ENCODE measurements around the gene RGS2. TPM values are rescaled to one million over a fixed set of nuclear protein-coding genes. Genes with fewer than 3 reads are reported as not detected.

Gene RGS2
- total RNA-seq, 1 experiment from 2014 or later = 4.7 TPM

DNA sequence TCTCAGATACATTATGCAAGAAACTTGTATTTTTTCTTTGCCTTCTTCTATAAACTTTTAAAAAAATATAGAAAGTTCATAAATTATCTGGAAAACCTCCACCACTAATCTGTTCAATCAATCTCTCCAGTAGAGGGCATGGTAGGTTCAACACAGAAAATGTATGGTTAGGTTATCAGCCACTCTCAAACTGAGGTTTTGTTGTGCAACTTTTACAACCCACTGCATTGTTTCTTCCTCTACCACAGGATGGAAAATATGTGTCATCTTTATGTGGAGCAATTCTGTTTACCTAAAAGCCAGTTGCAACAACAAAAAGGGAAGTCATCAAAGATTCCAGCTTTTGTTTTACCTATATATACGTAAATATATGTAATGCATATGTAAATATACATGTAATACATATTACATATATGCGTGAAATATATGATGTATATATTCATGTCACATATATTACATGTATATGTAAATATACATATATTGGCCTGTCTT lies 3.0 kb upstream of the RGS2 start:
- no peak overlapping the region for H3K4me3 ChIP-seq
- no peaks in the 10 kb centered on the region for H3K9me3 ChIP-seq (replicated peaks)
- H3K27ac ChIP-seq = no peak overlapping the region
- DNase-seq (ENCODE audit: low read depth in 1 of 2, low spot score in 2 of 2) = peak in 1 of 2 experiments; percentile 62
- no peaks in the 10 kb centered on the region for H3K27me3 ChIP-seq (replicated peaks)
- no peaks in the 10 kb centered on the region; the same call in 1 of the 2 replicates for H3K36me3 ChIP-seq
- H3K4me1 ChIP-seq (replicated peaks) = peaks cover 21% of the 10 kb centered on the region

DNA sequence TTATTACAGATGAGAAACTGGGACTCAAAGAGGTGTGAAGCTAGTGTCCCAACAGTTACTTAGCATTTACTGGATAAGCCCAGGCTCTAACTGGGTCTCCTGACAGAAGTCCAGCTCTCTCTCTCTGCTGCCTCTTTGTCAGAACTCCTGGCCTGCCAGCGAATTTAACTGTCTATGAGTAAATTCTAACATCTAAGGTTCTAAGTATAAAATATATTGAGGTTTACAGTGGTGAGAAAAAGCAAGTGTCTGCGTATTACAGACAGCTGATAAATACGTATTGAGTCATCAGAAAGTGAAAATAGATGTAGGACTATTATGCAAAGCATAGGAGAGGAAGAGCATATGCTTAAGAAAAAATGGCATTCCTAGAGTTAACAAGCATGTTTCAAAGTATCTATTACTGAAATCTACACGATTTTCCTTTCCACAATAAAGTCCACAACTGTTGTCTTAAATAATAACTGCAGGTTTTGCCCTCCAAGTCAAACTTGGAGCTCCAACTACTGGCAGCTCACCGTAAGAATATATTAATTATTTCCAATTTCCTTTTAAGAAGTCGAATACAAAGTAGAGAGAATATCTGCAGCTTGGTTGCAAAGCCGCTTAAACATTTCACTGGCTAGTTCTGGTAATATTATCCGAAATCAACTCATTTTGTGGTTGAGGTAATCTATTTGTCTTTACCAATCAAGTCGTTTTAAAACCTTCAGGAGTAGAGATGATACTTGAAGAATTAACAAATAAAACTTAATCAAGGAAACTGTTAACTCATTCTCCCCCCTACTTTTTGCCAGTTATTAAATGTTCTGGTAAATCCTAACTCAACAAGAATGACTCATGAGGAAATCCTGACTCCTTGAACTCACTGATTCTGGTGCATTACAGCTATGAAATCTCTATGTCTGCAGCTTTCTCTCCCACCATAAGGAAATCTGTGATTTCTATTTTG lies 1.4 kb upstream of the RGS2 start:
- no peak overlapping the region for H3K27ac ChIP-seq
- peak in 1 of 2 experiments; percentile 33 for DNase-seq (ENCODE audit: low read depth in 1 of 2, low spot score in 2 of 2)
- peaks cover 21% of the 10 kb centered on the region for H3K4me1 ChIP-seq (replicated peaks)
- H3K36me3 ChIP-seq = peaks cover 3% of the 10 kb centered on the region; the same call in 1 of the 2 replicates
- H3K27me3 ChIP-seq (replicated peaks) = no peaks in the 10 kb centered on the region
- peak overlapping the region; percentile 56; the same call in 1 of the 2 replicates for H3K4me3 ChIP-seq
- H3K9me3 ChIP-seq (replicated peaks) = no peaks in the 10 kb centered on the region

DNA sequence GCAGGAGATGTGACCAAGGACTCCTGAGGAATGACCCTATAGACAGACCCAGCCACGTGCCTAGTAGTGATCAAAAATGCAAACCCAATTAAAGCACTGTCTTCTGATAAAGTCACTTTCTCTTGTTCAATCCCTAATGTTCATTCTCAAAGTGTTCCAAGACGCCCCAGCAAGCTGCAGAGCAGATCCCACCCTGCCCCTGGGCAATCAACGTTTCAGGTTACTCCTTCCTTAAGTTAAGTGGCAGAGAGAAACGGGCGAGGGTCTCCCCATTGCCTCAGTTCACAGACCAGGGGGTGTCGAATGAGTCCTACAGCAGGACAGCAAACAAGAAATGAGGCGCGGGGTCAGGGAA lies 699 bp upstream of the RGS2 start:
- H3K9me3 ChIP-seq (replicated peaks) = no peaks in the 10 kb centered on the region
- no peak for DNase-seq (ENCODE audit: low read depth in 1 of 2, low spot score in 2 of 2)
- H3K27ac ChIP-seq = peak overlapping the region; percentile 37
- no peaks in the 10 kb centered on the region for H3K27me3 ChIP-seq (replicated peaks)
- H3K4me3 ChIP-seq = peak overlapping the region; percentile 56
- peaks cover 3% of the 10 kb centered on the region; the same call in 1 of the 2 replicates for H3K36me3 ChIP-seq
- peaks cover 21% of the 10 kb centered on the region for H3K4me1 ChIP-seq (replicated peaks)

- Histone ChIP-seq H3K27me3 (replicated peaks) (no peaks in the 10 kb centered on the region), H3K4me3 (peak overlapping the region; percentile 56), H3K9me3 (replicated peaks) (no peaks in the 10 kb centered on the region), H3K4me1 (replicated peaks) (peaks cover 21% of the 10 kb centered on the region), H3K36me3 (peaks cover 3% of the 10 kb centered on the region; the same call in 1 of the 2 replicates), H3K27ac (no peak overlapping the region)
- DNase-seq (ENCODE audit: low read depth in 1 of 2, low spot score in 2 of 2) = peak in 1 of 2 experiments; percentile 49
Measured at GRCh38 chr1:192809307-192810252, 741 bp downstream of the RGS2 start.

DNA sequence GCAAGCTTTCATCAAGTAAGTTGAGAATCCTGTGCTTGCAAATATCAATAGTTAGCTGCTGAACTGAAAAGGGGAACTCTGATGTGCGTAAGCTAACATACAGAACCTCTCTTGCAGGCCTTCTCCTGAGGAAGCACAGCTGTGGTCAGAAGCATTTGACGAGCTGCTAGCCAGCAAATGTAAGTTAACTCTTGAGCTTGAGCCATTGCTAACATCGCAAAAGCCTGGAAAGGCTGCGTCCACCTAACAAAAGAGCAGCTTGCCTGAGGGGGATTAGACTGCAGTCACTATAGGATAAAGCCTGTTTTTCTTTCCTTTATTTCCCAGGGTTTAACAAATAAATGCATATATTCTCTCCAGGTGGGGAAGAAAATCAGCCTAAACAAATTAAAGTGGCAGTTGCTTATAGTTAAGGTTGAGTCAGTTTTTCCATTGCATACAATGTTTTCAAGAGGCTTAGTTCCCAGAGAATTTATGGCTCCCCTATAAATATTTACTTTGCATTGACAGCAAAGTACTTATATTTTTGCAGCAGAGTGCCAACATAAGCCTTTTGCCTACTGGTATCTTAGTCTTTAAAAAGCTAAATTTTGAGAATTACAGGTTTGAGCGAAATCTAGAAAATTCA lies 1.5 kb downstream of the RGS2 start:
- Histone ChIP-seq H3K4me3 (no peak overlapping the region), H3K36me3 (peaks cover 3% of the 10 kb centered on the region; the same call in 1 of the 2 replicates), H3K4me1 (replicated peaks) (peaks cover 21% of the 10 kb centered on the region), H3K27me3 (replicated peaks) (0 out of 2 replicates have a peak, but pooled peaks cover 4% of the 10 kb centered on the region), H3K27ac (no peak overlapping the region), H3K9me3 (replicated peaks) (no peaks in the 10 kb centered on the region)
- DNase-seq (ENCODE audit: low read depth in 1 of 2, low spot score in 2 of 2) = no peak

- H3K9me3 ChIP-seq (replicated peaks) = no peaks in the 10 kb centered on the region
- no peak for DNase-seq (ENCODE audit: low read depth in 1 of 2, low spot score in 2 of 2)
- H3K4me3 ChIP-seq = no peak overlapping the region
- peaks cover 3% of the 10 kb centered on the region; the same call in 1 of the 2 replicates for H3K36me3 ChIP-seq
- H3K4me1 ChIP-seq (replicated peaks) = peaks cover 21% of the 10 kb centered on the region
- H3K27ac ChIP-seq = no peak overlapping the region
- 0 out of 2 replicates have a peak, but pooled peaks cover 6% of the 10 kb centered on the region for H3K27me3 ChIP-seq (replicated peaks)
Measured at GRCh38 chr1:192811006-192811405, 2.2 kb downstream of the RGS2 start.

- H3K4me1 ChIP-seq (replicated peaks) = peaks cover 21% of the 10 kb centered on the region
- peaks cover 3% of the 10 kb centered on the region; the same call in 1 of the 2 replicates for H3K36me3 ChIP-seq
- 0 out of 2 replicates have a peak, but pooled peaks cover 6% of the 10 kb centered on the region for H3K27me3 ChIP-seq (replicated peaks)
- H3K4me3 ChIP-seq = no peak overlapping the region
- H3K27ac ChIP-seq = no peak overlapping the region
- no peak for DNase-seq (ENCODE audit: low read depth in 1 of 2, low spot score in 2 of 2)
- no peaks in the 10 kb centered on the region for H3K9me3 ChIP-seq (replicated peaks)
Measured at GRCh38 chr1:192811594-192812239, 2.9 kb downstream of the RGS2 start.

DNA sequence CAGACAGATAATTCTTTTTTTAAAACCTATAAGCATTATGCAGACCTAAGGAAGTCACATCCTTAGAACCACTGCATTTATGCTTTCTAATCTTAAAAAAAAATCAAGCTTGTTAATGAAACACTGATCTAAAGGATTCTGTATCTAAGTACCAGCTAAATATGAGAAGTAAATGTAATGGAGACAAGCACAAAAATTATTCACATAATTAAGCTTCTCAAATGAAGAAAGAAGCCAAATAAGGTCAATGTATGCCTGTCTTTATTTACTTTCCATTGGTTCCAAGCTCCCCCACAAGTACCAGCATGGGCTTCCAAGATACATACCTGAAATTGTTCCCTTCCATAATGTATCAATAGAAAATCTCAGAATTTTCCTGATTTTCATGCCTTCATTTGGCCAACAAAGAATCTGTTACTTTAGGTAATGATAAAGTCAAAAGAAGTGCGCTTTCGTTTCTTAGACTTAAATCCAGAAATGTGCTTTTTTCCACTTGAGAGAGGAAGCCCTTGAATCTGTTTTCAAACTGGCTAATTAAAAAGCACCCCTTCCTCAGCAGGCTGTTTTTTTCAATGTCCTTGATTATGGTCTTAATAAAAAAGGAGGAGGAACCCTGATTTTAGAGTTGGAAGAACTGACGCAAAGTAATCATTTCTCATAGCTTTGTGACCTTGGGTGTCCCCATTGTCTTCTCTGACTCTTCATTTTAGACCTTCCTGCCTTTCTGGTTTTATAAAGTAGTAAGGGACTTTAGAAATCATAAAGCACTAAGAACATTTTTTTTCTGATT lies 3.8 kb downstream of the RGS2 start:
- DNase-seq (ENCODE audit: low read depth in 1 of 2, low spot score in 2 of 2) = no peak
- Histone ChIP-seq H3K27me3 (replicated peaks) (0 out of 2 replicates have a peak, but pooled peaks cover 6% of the 10 kb centered on the region), H3K4me1 (replicated peaks) (peaks cover 14% of the 10 kb centered on the region), H3K4me3 (no peak overlapping the region), H3K27ac (no peak overlapping the region), H3K9me3 (replicated peaks) (no peaks in the 10 kb centered on the region), H3K36me3 (peaks cover 3% of the 10 kb centered on the region; the same call in 1 of the 2 replicates)

DNA sequence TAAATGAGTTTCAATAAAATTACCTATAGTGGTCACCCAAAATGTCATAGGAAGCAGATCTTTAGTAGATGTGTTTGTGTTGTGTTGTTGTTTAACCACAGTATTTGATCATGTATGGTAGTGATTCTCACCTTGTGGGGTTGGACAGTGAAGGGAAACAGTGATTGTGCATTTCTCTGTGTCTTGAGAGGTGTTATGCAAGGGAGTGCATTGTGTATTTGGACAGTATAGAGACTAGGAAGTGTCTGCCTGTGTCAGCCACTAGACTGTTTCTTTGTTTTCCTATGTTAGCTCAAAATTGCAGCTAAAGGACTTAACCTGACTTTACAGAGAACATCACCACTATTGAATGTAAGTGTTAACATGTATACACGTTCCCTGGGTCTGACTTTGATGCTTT lies 6.0 kb downstream of the RGS2 start:
- no peak for DNase-seq (ENCODE audit: low read depth in 1 of 2, low spot score in 2 of 2)

GRCh38 chr1:192817246-192817645 lies 8.4 kb downstream of the RGS2 start:
- no peak for DNase-seq (ENCODE audit: low read depth in 1 of 2, low spot score in 2 of 2)
- Histone ChIP-seq H3K27ac (no peak overlapping the region), H3K9me3 (replicated peaks) (no peaks in the 10 kb centered on the region), H3K4me1 (replicated peaks) (no peaks in the 10 kb centered on the region), H3K27me3 (replicated peaks) (peaks cover 6% of the 10 kb centered on the region; the same call in 1 of the 2 replicates), H3K36me3 (no peaks in the 10 kb centered on the region), H3K4me3 (no peak overlapping the region)

More for the DNA sequence above, 6.0 kb downstream of the RGS2 start:
- H3K4me1 ChIP-seq (replicated peaks) = peaks cover under 1% of the 10 kb centered on the region; the same call in 1 of the 2 replicates
- peaks cover 3% of the 10 kb centered on the region; the same call in 1 of the 2 replicates for H3K36me3 ChIP-seq
- no peak overlapping the region for H3K4me3 ChIP-seq
- no peaks in the 10 kb centered on the region for H3K9me3 ChIP-seq (replicated peaks)
- H3K27ac ChIP-seq = no peak overlapping the region
- peaks cover 6% of the 10 kb centered on the region; the same call in 1 of the 2 replicates for H3K27me3 ChIP-seq (replicated peaks)

DNA sequence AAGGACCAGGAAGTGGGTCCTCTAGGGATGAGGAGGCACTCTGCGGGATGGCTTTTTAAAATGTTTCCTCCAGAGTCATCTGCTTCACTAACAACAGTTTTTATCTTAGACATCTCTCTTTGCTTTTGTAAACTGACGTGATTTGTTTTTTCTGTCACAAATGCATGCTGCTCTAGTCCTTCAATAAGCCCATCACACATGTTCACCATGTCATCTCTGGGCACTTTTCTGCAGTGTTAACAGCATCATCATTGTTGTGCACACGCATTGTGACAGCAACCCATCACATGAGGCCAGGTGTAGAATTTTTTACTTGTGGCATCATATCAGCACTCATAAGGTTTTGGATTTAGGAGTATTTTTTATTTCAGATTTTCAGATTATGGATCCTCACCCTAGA lies 12.5 kb downstream of the RGS2 start:
- Histone ChIP-seq H3K36me3 (no peaks in the 10 kb centered on the region), H3K27me3 (replicated peaks) (no peaks in the 10 kb centered on the region; the same call in 1 of the 2 replicates), H3K4me3 (no peak overlapping the region), H3K9me3 (replicated peaks) (no peaks in the 10 kb centered on the region), H3K4me1 (replicated peaks) (no peaks in the 10 kb centered on the region), H3K27ac (no peak overlapping the region)
- DNase-seq (ENCODE audit: low read depth in 1 of 2, low spot score in 2 of 2) = no peak

DNA sequence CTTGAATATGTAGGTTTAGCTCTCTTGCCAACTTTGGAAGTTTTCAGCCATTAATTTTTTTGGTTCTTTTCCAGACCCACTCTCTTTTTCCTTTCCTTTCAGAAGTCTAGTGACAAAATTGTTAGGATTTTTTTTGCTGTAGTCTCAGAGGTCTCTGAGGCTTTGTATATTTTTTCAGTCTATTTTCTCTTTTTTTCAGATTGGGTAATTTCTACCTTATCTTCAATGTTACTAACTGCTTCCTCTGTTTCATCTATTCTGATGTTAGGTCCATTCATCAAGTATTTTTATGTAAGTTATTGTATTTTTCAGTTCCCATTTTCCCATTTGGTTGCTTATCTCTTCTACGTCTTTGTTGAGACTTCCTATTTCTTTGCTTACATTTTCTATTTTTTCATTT lies 15.7 kb downstream of the RGS2 start:
- H3K9me3 ChIP-seq (replicated peaks) = no peaks in the 10 kb centered on the region
- no peaks in the 10 kb centered on the region for H3K36me3 ChIP-seq
- H3K27ac ChIP-seq = no peak overlapping the region
- peaks cover 3% of the 10 kb centered on the region; the same call in 1 of the 2 replicates for H3K4me1 ChIP-seq (replicated peaks)
- DNase-seq (ENCODE audit: low read depth in 1 of 2, low spot score in 2 of 2) = no peak
- no peaks in the 10 kb centered on the region for H3K27me3 ChIP-seq (replicated peaks)
- no peak overlapping the region for H3K4me3 ChIP-seq

All from SJSA1 (cell line).